GM12878 (cell line): ENCODE data around the gene ASTN1. TPM values are rescaled to one million over a fixed set of nuclear protein-coding genes. Genes with fewer than 3 reads are reported as not detected.

Experiments used
- ATAC-seq: fragments of 200-7000 bp; cut with Tn5 transposase; 3 replicates; pipeline ENCODE4 v1.9.1; 2020; ENCODE audit warnings: mild to moderate bottlenecking, moderate library complexity
- BruUV-seq: library from RNA; stranded (reverse); fragments of 400-500 nt; replicated peaks from 2 replicates; lab custom pipeline; 2021; lab: Mats Ljungman, UMichigan
- CTCF ChIA-PET: fragments of 300-600 bp; sonication (Branson Sonifier 250); formaldehyde crosslinking; extraction: SDS; loops from one replicate; lab custom pipeline; 2021; ENCODE audit warnings: inconsistent platforms; lab: Yijun Ruan, JAX
- POLR2A ChIA-PET: fragments of 350-600 bp; formaldehyde crosslinking; extraction: SDS; loops from one replicate; lab custom pipeline; 2021; ENCODE audit warnings: inconsistent platforms; lab: Charles Lee
- RAD21 ChIA-PET: fragments of 300-600 bp; sonication (Branson Sonifier 250); formaldehyde crosslinking; loops from one replicate; lab custom pipeline; 2023; ENCODE audit warnings: antibody characterized with exemption; ENCODE audit not compliant: unreplicated experiment; lab: Charles Lee
- SMC1A ChIA-PET: fragments of 300-600 bp; sonication (Branson Sonifier 250); formaldehyde crosslinking; loops from one replicate; lab custom pipeline; 2023; ENCODE audit not compliant: unreplicated experiment, uncharacterized antibody; lab: Charles Lee
- DNase-seq: peaks from one replicate; pipeline ENCODE4 v3.0.0-alpha.2; 2011; ENCODE audit warnings: low read depth, low spot score
- FAIRE-seq: peaks from 3 replicates; lab custom pipeline; 2011; peaks lifted over from hg19 to GRCh38; lab: Jason Lieb, UNC
- H2AFZ ChIP-seq: 2 replicates; pipeline ENCODE4 v1.6.0; 2011; ENCODE audit warnings: low read depth, low read length, control low read depth; ENCODE audit not compliant: control insufficient read depth
- H3K27ac ChIP-seq: 2 replicates; pipeline ENCODE4 v1.5.1; 2011; ENCODE audit warnings: control low read depth; ENCODE audit not compliant: control insufficient read depth, insufficient read depth
- H3K27me3 ChIP-seq, 2 experiments: replicated peaks in 1 of 2; 2 replicates each; pipeline versions ENCODE4 v1.6.0 to v1.6.1; 2011; ENCODE audit warnings: low read length in 1 of 2; ENCODE audit not compliant: control insufficient read depth in 2 of 2, insufficient read depth in 2 of 2
- H3K36me3 ChIP-seq, 2 experiments: 2 replicates each; pipeline ENCODE4 v1.5.1; 2011; ENCODE audit warnings: low read length in 1 of 2; ENCODE audit not compliant: control insufficient read depth in 2 of 2, insufficient read depth in 2 of 2
- H3K4me1 ChIP-seq: 2 replicates; pipeline ENCODE4 v1.6.1; 2011; ENCODE audit warnings: mild to moderate bottlenecking, low read length, moderate library complexity, mixed read lengths; ENCODE audit not compliant: control insufficient read depth, insufficient read depth
- H3K4me2 ChIP-seq: 2 replicates; pipeline ENCODE4 v1.6.0; 2011; ENCODE audit warnings: control low read depth; ENCODE audit not compliant: control insufficient read depth, insufficient read depth
- H3K4me3 ChIP-seq: fragments of 200-600 bp; sonication (generic); 2 replicates; pipeline ENCODE4 v1.5.1; 2016
- H3K79me2 ChIP-seq: 2 replicates; pipeline ENCODE4 v1.6.0; 2011; ENCODE audit warnings: low read length; ENCODE audit not compliant: control insufficient read depth, insufficient read depth
- H3K9ac ChIP-seq: 2 replicates; pipeline ENCODE4 v1.8.0; 2011; ENCODE audit warnings: low read length, control low read depth, mixed read lengths; ENCODE audit not compliant: control insufficient read depth, insufficient read depth
- H3K9me3 ChIP-seq: replicated peaks from 3 replicates; pipeline ENCODE4 v1.5.1; 2011; ENCODE audit warnings: mild to moderate bottlenecking, low read length; ENCODE audit not compliant: control insufficient read depth, insufficient read depth
- H4K20me1 ChIP-seq: 2 replicates; pipeline ENCODE4 v1.6.0; 2011; ENCODE audit not compliant: control insufficient read depth, insufficient read depth
- BCL3 ChIP-seq: IDR thresholded peaks from 2 replicates; pipeline ENCODE4 v1.6.1; 2011; ENCODE audit warnings: borderline replicate concordance, low read depth, mild to moderate bottlenecking, moderate library complexity, low read length; ENCODE audit not compliant: insufficient read depth, poor library complexity, severe bottlenecking
- CUX1 ChIP-seq: IDR thresholded peaks from 2 replicates; pipeline ENCODE4 v1.6.1; 2012; ENCODE audit warnings: improper control_type of control experiment, low read depth, low read length; ENCODE audit not compliant: insufficient replicate concordance
- E2F8 ChIP-seq: fragments of 450-650 bp; IDR thresholded peaks from 2 replicates; pipeline ENCODE4 v1.6.1; 2018; ENCODE audit warnings: mild to moderate bottlenecking, low read depth, moderate library complexity; ENCODE audit not compliant: partially characterized antibody
- EED ChIP-seq: sonication (generic); IDR thresholded peaks from 2 replicates; pipeline ENCODE4 v1.6.1; 2016; ENCODE audit warnings: antibody characterized with exemption, low read depth
- KDM1A ChIP-seq: fragments of 200-600 bp; sonication (generic); IDR thresholded peaks from 2 replicates; pipeline ENCODE4 v1.6.1; 2016; ENCODE audit warnings: borderline replicate concordance
- NRF1 ChIP-seq: conservative IDR thresholded peaks from 2 replicates; pipeline ENCODE4 v1.6.1; 2011; ENCODE audit warnings: mild to moderate bottlenecking, low read depth, low read length, improper control_type of control experiment
- POLR2AphosphoS2 ChIP-seq: IDR thresholded peaks from 2 replicates; pipeline ENCODE4 v1.6.1; 2011; ENCODE audit warnings: low read depth, mild to moderate bottlenecking, low read length, improper control_type of control experiment, moderate library complexity
- RAD21 ChIP-seq: IDR thresholded peaks from 2 replicates; pipeline ENCODE4 v1.6.1; 2011; ENCODE audit warnings: mild to moderate bottlenecking, low read depth, low read length, moderate library complexity; ENCODE audit not compliant: insufficient read depth
- SMARCA5 ChIP-seq: fragments of 450-650 bp; IDR thresholded peaks from 2 replicates; pipeline ENCODE4 v1.6.1; 2017; ENCODE audit warnings: mild to moderate bottlenecking
- STAT3 ChIP-seq: IDR thresholded peaks from 2 replicates; pipeline ENCODE4 v1.6.1; 2011; ENCODE audit warnings: low read depth, low read length, improper control_type of control experiment
- WGBS: methylation state at CpG from one replicate; pipeline ENCODE4 v1.1.6; 2016; ENCODE audit warnings: low lambda C conversion rate; ENCODE audit not compliant: insufficient replicate concordance, insufficient coverage; ENCODE audit errors: missing lambda C conversion rate; 5-methylcytosine and 5-hydroxymethylcytosine counted together
- in situ Hi-C: fragments of 300-500 bp; cut with MboI; formaldehyde crosslinking; loops from 9 replicates; pipeline ENCODE4 v1.14.3; 2018; ENCODE audit warnings: mixed read lengths
- intact Hi-C: fragments of 100-400 bp; cut with micrococcal nuclease; formaldehyde crosslinking; loops from one replicate; pipeline ENCODE4 v1.14.2; 2022; ENCODE audit not compliant: unreplicated experiment
- polyA plus RNA-seq, 11 experiments: library from polyadenylated mRNA; depleted of rRNA in 4 of 11; unstranded in 6 of 11; stranded (reverse) in 5 of 11; fragments of >200 nt; fragmentation: Nextera tagmentation in 4 of 11; fragmentation: Illumina TruSeq in 1 of 11; extraction: Ambion mirVana in 4 of 11; extraction: Trizol in 1 of 11; gene quantifications; 1 replicate in 1 of 11; 2 replicates in 10 of 11; pipeline versions ENCODE4 v1.2.1 to v1.2.3, GENCODE V29; 2011 to 2016; ENCODE audit warnings: inconsistent platforms in 2 of 11, missing spikeins in 2 of 11, low read depth in 1 of 11
- total RNA-seq, 4 experiments: library from RNA; depleted of rRNA in 3 of 4; stranded (reverse); fragments of >200 nt in 3 of 4; fragmentation: Illumina TruSeq in 1 of 4; extraction: Trizol in 1 of 4; gene quantifications; 2 replicates each; pipeline versions ENCODE4 v1.2.1 to v1.2.3, GENCODE V29; 2013 to 2021

ASTN1 gene
- total and polyA plus RNA-seq, 10 of the 15 experiments (the other 5 are each of a cell fraction or from before 2014, with no cell fraction given), result 0.04 TPM; not detected in 9

GRCh38 chr1:176961678-176962077, 202.8 kb downstream of the ASTN1 start:
- ChIA-PET SMC1A (interaction anchor here (1.3 kb wide), 1 partner anchor 14 kb away, joined by 3 read pairs; no protein-coding TSS in a partner anchor), RAD21 (no interaction called here), CTCF (interaction anchor here (1.4 kb wide), 1 partner anchor 14 kb away, joined by 4 read pairs; no protein-coding TSS in a partner anchor), POLR2A (interaction anchor here (0.6 kb wide), 1 partner anchor 73 kb away, joined by 3 read pairs; no protein-coding TSS in a partner anchor)
- Histone ChIP-seq H3K9ac (no peak overlapping the region), H3K27ac (no peak overlapping the region), H3K27me3 (no peaks in the 10 kb centered on the region), H3K9me3 (no peaks in the 10 kb centered on the region), H4K20me1 (no peaks in the 10 kb centered on the region), H3K36me3 (no peaks in the 10 kb centered on the region), H3K4me1 (no peaks in the 10 kb centered on the region), H3K4me3 (no peak overlapping the region), H2AFZ (no peak overlapping the region), H3K4me2 (no peak overlapping the region), H3K79me2 (no peaks in the 10 kb centered on the region)
- TF ChIP-seq KDM1A (no peak), EED (no peak), E2F8 (no peak), POLR2AphosphoS2 (no peak), CUX1 (no peak), STAT3 (no peak), RAD21 (no peak), NRF1 (no peak), SMARCA5 (no peak), BCL3 (no peak)
- WGBS, result 0% methylated on average over 2 of the region's 2 CpGs
- FAIRE-seq (no peak), DNase-seq (no peak), ATAC-seq (no peak)
- BruUV-seq, result no TSS peak
- in situ Hi-C loops, result no loop called here
- intact Hi-C loops, result no loop called here
